ENCODE measurements around the gene ARPC4.
A peak's percentile ranks its signal among the peaks of the same experiment; 100 is the strongest.

Gene ARPC4

GRCh38 chr3:9792405-9793160 is at the start of gene ARPC4, which contains the start of gene TADA3:
Gene ARPC4 (plus strand): TSS chr3:9793082. CDS start chr3:9793122, 40 bp downstream.
Gene TADA3 (minus strand): TSS chr3:9792473. CDS start chr3:9791466, 1,007 bp downstream.
- peak; percentile 76 for DNase-seq

GRCh38 chr3:9743548-9743947 is 49.3 kb upstream of the ARPC4 start:
- no peak for DNase-seq

GRCh38 chr3:9744162-9744561 is 48.7 kb upstream of the ARPC4 start:
- DNase-seq: no peak

- no peak for DNase-seq
Measured at GRCh38 chr3:9745521-9745920, 47.4 kb upstream of the ARPC4 start.

GRCh38 chr3:9746330-9746729 is 46.6 kb upstream of the ARPC4 start:
- DNase-seq: no peak

DNA sequence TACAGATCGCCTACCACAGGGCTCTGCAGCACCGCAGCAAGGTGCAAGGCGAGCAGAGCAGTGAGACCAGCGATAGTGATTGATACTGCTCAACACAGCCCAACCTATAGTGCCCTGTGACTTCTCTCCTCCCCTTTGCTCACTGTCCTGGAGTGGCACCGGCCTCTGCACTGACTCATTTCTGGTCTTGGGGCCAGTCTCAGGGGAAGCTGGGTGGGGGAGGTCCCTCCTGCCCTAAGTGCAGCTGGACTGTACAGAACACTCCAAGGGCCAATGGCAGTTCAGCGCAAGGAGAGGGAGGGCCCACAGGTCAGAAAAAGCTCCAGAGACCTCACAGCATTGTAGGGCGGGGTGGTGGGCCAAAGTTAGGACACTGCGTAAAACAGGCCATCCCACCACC is 45.6 kb upstream of the ARPC4 start:
- DNase-seq: no peak

- DNase-seq: no peak
Measured at GRCh38 chr3:9748031-9748430, 44.9 kb upstream of the ARPC4 start.

DNA sequence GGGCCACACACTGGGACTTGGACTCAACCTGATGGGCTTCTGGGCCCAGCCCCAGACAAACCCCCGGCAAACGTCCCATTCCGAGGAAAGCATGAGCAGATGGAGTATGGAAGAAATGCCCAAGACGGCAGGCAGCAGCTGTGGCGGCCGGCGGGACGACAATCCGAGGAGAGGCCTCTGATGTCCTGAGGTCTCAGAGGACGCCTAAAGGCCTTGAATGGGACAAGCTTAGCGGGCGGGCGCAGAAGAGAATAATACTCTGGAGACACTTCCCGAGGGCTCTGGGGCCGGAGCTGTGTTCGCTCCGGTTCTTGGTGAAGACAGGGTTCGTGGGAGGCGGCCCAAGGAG is 43.6 kb upstream of the ARPC4 start:
- no peak for DNase-seq

GRCh38 chr3:9749645-9750555 is 43.0 kb upstream of the ARPC4 start, which contains the start of gene OGG1:
Gene OGG1 (plus strand): TSS chr3:9749952. CDS start chr3:9750287, 335 bp downstream.
- DNase-seq: peak; percentile 78

DNA sequence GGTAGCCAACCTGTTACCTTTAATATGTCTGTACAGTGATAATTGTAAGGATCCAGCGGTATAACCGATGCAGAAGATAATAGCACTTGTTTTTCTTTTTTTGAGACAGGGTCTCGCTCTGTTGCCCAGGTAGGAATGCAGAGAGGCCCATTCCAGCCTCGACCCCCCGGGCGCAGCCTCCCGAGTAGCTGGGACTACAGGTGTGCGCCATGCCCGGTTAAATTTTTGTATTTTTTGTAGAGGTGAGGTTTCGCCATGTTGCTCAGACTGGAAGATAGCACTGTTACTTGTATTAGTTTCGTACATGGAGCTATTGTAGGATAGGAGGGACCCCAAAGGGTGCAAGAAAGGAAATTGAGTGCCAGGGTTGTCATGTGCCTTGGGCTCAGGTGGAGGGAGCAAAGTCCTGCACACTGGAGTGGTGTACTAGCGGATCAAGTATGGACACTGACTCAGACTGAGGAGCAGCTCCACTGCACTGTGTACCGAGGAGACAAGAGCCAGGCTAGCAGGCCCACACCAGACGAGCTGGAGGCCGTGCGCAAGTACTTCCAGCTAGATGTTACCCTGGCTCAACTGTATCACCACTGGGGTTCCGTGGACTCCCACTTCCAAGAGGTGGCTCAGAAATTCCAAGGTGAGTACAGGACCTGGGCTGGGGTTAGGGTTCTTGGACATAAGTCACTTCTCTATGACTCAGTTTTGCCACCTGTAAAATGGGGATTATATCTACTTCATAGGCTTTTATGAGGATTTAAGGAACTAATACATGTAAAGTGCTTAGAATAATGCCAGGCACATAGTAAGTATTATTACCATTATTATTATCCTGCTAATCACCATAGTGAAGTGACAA is 42.1 kb upstream of the ARPC4 start:
- no peak for DNase-seq

DNA sequence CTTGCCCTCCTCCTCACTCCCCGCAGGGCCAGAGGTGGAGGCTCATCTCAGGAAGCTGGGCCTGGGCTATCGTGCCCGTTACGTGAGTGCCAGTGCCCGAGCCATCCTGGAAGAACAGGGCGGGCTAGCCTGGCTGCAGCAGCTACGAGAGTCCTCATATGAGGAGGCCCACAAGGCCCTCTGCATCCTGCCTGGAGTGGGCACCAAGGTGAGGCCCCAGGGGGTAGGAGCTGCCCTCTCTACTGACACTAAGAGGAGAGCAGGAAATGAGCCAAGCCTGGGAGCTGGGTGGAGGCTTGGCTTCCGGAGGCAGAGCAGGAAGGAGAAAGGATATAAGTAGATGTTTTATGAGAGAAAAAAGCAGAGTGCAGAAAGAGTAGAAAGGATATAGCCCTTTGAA is 38.2 kb upstream of the ARPC4 start:
- DNase-seq: no peak

DNA sequence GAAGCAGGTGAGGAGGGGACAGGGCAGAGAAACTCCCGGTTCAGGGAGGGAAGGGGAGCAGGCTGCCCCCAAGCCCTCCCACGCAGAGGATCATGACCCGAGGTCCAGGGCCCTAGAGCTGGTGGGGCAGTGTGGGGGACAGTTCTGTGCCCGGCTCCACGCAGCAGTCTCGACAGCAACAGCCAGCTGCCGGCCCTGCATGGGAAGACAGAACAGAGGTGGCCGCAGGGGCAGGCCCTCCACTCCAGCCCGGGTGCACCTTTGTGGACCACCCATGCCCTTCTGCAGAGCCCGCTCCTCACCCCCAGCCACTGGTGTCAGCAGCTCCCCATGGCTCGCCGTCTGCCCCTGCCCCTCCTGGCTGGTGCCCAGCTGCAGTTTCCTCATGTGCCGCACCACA is 35.5 kb upstream of the ARPC4 start:
- no peak for DNase-seq

GRCh38 chr3:9760779-9761505 is 31.9 kb upstream of the ARPC4 start:
- no peak for DNase-seq

DNA sequence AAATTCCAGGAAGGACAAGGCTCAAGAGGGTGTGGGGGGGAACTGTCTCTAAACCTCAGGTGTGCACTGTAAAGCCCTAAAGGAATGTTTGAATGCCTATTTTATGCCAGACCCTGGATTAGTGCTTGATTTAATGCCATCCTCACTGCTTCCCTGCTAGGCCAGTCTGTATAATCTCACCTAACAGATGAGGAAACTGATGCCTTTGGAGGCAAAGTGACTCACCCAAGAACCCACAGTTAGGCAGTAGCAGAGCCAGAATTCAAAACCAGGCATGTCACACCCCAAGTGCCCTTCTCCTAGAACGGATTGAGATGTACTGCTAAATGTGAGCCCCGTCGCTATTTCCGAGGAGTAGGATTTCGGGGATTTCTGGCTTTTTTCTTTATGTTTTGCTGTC is 31.0 kb upstream of the ARPC4 start:
- no peak for DNase-seq

- no peak for DNase-seq
Measured at GRCh38 chr3:9762871-9763270, 30.0 kb upstream of the ARPC4 start.

- no peak for DNase-seq
Measured at GRCh38 chr3:9765865-9766264, 27.0 kb upstream of the ARPC4 start.

DNA sequence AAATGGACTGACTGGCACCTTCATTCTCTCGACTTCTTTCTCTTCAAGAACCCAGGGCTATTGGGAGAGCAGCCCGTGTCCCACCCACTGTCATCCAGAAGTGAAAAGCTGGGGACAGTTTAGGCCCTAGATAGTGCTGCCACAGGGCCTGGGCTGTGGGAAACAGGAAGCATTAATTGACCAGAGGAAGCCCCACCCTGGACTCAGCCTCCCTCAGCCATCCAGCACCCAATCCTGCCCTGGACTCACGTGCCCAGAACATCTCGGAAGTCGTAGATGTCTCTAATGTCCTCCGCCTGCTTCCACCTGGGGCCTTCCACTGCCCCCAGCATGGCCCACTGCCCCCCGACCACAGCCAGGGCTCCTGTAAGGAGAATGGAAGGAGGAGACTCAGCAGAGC is 25.5 kb upstream of the ARPC4 start:
- DNase-seq: no peak

DNA sequence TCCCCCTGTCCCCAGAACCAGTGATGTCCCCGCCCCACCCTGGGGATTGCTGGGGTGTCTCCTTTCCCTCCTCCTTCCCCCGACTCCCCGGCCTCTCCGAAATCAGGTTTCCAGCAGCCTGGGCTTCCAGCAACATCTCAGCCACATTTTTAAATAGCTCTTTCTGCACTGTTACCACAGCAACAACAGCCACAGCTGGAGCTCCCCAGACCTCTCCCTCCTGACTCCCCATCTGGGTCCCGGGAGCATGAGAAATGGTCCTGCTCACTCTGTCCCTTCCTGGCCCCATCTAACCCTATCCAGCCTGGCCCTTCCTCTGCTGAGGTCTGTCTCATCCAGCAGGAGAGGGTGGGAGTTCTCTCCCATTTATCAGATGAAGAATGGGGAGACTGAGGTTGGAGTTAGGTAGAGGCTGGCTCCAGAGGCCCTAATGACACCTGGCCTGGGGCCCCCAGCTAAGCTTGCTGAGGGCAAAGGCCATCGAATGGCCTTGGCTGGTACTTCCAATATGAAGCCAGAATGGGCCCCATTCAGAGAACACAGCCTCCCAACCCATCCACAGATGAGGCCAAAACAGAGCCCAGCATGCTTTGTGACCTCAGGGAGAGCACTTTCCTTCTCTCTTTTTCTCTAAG is 24.6 kb upstream of the ARPC4 start:
- no peak for DNase-seq

DNA sequence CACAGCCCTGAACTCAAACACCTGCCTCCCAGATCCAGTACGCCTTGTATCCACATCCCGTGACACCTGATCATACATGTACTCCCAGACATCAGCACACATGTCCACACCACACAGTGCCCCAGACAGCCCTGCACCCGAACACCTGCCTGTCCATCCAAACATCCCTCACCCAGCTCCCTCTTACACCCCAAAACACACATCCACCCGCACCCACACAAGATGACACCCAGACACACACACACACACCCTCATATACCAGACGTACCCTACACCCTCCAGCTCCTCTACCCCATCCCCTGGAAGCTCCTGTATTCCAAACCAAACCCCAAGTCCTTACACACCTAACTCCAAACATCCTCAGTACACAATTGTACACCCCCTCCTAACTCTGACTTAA is 23.9 kb upstream of the ARPC4 start:
- no peak for DNase-seq

GRCh38 chr3:9769426-9770275 is 23.2 kb upstream of the ARPC4 start, which contains the start of gene CAMK1:
Gene CAMK1 (minus strand): TSS chr3:9769947. CDS start chr3:9767749, 2,198 bp downstream.
- no peak for DNase-seq
